Right renal pelvis (tissue), 4 donors: ENCODE measurements around the gene SCN7A. TPM values are rescaled to one million over a fixed set of nuclear protein-coding genes. Genes with fewer than 3 reads are reported as not detected.

Experiments
- DNase-seq, 4 donors: peaks; one replicate each; pipeline ENCODE4 v3.0.0-alpha.2; 2013; ENCODE audit warnings: low read depth in 4 of 4, low spot score in 3 of 4, missing footprints in 1 of 4
- polyA plus RNA-seq, 4 donors: library from polyadenylated mRNA; unstranded; fragments of 120-200 nt; gene quantifications; one replicate each; pipeline ENCODE4 v1.2.1, GENCODE V29; 2013; ENCODE audit not compliant: insufficient read length in 4 of 4

The SCN7A gene
- polyA plus RNA-seq, 4 donors = 10.7 to 14.5 (median 13.2) TPM

DNA sequence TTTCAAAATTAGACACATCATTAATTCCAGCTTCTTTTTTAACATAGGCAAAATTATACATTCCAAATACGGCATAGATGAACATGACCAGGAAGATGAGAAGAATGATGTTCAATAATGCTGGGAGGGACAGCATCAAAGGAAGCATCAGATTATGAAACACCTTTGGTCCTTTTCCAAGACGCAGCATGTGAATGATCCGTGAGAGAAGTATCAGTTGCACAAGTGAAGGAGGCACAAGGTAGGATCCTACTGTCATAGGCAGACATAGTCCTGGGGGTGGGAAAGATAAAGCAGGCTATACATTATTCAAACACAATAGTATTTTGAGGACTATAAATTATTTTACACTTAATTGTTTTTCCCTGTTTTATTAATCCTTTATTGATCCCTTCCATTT is 87.7 kb downstream of the SCN7A start:
- DNase-seq = no peak

DNA sequence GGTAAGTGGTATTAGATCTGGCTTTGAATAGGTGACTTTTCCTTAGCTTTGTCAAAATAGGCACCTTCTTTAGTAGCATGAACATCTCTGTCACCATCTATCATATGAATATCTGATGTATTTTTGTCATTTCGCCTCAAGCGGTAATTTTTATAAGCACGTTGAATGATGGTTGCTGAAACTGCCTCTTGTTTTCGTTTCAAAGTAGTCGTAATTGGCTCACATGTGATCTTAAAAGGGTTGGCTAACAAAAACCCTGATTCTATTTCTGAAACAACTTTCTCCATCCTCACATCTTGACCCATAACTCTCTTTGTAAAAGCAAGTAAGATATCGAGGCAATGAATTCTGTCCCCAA is 88.5 kb downstream of the SCN7A start:
- no peak for DNase-seq

DNA sequence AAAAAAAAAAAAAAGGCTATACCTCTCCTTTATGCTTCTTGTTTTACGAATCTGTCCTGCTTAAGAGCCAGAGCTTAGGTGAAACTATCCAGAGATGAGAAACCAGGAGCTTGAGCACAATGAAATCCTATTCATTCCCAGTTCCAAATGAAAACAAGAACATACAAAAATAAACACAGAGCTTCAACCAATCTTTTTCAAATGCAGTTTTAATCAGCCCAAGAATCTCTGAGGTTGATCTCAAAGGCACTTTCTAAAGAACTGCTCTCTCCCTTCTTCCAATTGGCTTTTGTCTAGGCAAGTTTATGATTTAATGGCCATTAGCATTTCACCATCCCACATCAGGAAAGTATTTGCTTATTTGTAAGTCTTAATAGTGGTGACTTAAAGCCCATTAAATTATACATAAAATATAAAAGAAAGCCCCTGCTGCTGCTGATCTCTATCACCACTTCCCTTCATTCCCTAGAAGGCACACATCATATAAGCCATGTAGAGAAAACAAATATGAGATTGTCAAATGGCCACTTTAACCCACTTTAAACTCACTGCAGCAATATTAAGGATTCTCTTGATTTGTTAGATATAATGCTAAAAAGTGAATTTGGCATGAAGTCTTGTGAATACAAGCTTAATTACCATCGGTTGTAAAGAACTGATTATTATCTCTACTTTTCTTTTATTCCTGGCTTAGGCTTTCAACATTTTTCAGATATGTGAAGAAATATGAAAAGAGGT is 89.0 kb downstream of the SCN7A start:
- no peak for DNase-seq

DNA sequence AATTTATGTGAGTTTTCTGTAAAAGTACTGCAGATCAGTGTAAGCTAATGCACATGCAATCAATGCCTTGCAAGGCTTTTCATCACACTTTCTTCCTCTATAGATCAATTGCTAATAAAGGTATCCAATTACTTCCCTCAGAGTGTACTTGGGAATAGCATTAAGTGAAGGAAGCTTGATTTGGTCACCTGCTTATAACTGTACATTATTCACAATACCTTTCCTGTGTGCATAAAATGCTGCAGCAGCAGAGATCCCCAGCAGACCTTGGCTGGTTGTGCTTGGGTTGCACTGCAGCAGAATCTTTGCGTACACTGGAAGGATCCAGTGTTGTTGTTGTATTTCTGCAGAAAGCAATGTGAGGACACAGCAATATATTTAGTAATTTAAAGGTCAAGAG is 99.8 kb downstream of the SCN7A start:
- no peak for DNase-seq

DNA sequence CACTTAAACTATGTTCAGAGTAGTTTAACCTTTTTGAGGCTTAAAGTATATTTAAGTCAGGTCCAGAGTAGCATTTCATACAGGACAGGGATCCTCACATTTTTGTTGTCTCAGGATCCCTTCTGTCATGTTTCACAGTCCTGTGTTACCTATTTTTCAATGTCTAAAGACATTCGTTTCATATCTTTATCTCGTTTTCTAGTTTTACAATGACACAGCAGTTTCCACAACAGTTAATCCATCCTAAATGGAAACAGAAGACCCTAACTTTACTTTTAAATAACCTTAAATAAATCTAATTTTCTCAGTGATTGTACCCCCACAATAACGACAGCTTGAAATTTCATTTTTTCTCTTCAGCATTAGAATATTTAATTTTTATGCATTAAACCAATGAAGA is 101.0 kb downstream of the SCN7A start:
- no peak for DNase-seq

DNA sequence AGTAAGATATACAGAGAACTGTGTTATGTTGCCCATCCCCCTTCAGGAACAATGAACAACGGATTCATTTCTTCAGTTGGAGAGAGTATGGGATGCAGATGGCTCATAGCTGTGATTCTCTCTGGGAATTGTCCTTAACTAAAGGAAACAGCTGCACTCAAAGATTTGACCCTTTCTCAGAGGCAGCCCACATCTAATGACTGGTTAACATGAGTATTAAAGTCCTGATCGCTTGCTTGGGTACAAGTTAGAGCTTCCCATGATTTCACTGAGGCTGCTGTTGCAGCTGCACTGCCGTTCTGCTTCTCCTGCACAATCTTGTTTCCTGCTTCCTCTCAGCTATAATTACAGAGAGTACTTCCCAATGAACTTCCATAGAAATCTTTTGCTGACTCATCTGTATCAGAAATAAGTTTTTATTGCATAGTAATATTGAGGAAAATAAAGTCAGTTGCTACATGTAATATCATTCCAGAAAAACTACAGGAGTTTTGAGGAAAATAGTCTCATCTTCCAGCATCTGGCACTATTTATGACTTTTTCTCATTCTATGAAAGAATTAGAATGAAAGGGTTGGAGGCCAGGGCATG is 105.5 kb downstream of the SCN7A start:
- no peak for DNase-seq

DNA sequence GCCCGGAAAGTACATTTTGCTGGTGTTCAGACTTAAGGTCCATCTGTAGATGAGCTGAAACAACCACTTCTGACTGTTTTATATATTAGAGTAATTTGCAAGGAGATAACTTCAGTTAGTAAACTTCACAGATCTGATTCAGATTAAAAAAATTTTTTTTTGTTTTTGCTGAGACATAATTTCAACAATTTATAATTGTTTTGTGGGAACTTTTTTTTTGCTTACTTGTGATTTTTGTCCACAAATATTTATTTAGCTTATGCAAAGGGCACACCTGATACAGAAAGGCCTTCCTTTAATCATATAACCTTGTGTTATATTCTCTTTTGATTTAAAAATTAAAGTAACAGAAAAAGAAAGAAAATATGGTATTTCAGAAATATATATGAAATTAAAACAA is 108.7 kb downstream of the SCN7A start:
- no peak for DNase-seq

DNA sequence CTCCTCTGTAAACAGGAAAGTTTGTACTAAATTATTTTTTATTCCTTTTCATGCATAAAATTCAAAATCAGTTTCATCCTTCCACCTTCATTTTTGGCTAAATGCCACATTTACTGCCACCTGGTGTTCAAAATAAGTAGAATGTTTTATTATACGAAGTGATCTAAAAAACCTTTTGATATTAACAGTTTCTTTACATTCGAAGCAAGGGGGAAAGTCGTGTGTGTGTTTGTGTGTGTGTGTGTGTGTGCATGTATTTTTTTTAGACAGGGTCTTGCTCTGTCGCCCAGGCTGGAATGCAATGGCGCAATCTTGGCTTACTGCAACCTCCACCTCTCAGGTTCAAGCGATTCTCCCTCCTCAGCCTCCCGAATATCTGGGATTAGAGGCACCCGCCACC is 109.3 kb downstream of the SCN7A start:
- no peak for DNase-seq

DNA sequence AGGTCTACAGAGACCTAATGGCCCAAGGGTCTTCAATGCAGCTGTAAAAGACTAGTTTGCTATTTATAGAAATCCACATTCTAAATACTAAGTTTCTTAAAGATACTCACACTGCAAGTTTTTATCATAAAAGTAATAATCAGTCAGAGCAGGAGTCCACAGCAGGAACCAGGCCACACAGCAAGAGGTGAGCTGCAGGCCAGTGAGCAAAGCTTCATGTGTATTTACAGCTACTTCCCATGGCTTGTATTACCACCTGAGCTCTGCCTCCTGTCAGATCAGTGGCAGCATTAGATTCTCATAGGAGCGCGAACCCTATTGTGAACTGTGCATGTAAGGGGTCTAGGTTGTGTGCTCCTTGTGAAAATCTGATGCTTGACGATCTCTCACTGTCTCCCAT is 111.6 kb downstream of the SCN7A start:
- no peak for DNase-seq

DNA sequence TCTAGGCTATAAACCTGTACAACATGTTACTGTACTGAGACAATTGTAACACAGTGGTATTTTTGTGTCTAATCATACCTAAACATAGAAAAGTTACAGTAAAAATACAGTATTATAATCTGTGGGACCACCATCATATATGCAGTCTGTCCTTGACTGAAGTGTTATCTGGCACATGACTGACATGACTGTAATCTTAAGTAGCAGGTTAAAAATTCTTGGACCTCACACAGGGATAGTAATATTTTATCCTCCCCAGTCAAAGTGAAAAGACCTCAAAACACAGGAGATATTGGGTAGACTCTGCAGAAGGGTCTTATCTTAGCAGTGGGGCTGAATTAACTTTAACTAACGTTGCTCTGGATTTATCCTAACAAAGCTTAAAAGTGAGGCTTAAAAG is 113.4 kb downstream of the SCN7A start:
- no peak for DNase-seq

DNA sequence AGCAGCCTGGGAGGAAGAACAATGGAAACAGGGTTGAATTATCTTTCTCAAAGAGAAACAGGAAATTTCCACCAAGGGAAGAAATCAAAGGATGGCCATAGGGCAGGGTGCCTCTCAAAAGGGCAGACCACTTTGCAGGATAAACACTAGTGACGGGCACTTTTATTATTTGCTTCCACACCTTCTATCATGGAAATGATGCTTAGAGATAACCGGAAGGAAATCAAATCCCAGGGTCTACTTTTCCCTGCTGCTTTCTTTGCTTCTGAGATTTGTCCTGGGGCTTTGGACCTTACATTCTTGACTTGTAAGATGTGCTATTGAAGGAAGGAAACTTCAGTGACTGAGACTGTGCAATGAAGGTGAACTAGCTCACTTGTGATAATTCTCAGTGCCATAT is 117.2 kb downstream of the SCN7A start:
- DNase-seq = no peak

DNA sequence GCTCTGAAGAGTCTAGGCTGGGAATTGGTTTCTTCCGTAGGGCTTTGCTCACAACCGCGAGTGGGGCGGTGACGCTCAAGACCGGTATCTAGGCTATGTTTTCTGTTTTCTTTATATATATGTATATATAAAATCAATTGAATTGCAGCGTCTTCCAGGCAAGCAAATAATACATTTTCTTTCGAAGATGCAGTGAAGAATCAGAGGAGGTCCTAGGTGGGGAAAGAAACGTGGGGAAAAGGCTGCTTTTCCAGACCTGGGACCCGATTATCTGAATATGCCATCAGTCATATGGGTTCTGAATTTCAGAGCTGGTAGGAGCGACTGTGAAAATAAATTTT is 117.6 kb downstream of the SCN7A start:
- no peak for DNase-seq

DNA sequence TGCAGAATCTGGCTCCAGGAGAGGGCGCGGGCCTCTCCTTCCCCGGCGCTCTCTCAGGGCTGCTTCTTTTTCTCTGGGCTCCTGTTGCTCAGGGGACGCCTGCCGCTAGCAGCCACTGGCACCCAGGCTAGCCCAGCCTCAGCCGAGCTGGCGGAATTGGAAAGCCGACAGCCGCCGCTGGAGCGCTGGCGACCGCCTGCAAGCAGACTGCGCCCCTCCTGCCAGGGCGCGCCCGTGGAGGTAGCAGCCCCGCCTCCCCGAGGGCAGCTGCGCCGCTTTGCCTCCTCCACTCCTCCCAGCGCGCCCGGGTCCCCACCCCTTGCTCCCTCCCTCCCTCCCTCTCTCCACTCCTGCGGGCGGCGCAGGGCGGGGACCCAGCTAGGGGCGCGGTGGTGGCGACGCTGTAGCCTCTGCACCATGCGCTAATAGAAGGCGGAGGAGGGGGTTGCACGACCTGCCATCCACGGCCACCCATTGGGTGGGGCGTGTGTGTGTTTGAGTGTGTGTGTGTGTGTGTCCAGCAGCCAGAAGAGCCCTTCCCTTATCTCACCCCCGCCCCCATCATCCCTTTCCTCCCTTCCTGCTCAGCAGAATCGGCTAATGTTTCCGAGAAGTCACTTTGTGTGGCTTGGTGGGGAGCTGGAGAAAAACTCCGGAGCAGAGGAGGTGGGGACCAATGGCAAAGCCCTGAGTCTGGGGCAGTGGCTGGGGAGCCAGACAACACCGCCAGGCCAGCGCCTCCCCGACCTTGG is 118.1 kb downstream of the SCN7A start, which contains the start of gene SCN9A:
SCN9A (minus strand) TSS at position 209 of the 752 bp plus-strand sequence. CDS start 64,188 bp downstream, outside the sequence.
- peak in 2 of 4 donors; percentile 45 to 56 for DNase-seq

DNA sequence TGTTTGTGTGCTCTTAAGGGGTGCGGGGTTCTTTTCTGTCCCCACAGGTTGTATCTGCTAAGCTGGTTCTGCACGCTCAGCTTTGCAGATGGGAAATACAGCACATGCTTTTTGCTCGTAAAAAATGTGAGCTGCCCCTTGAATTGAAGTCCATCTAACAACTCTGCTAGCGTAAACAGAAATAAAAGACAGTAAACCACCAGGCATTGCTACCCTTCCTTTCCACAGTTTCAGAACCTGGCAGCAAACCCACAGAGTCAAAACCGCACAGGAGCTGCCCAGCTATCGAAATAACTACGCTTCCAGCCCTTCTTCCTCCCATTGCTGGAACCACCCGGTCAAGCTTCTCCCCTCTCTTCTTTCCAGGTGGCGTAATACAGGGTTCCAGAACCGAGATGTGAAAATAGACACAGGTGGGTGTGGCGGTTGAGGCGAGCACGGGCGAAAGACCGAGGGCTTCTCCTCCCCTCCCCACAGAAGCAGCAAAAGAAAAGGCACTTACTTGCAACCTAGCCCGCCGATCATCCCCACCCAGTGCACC is 118.8 kb downstream of the SCN7A start:
- peak in 1 of 4 donors; percentile 26 for DNase-seq

DNA sequence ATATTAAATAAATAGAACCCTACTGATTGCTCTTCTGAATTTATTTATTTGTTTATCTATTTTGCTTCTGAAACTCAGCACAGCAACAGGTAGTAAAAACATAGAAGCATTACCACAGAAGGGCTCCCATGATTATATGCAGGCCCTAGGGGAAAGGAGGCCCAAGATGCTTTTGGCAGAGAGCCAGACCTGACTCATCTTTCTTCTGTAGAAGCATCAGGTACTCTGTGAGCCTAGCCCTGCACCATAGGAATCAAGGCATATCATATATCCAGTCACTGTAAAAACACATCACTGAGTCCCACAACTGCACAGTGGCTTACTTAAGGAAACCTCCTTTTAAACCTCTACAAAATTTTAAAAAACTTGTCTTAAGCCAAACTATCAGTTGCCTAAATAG is 120.1 kb downstream of the SCN7A start:
- no peak for DNase-seq

DNA sequence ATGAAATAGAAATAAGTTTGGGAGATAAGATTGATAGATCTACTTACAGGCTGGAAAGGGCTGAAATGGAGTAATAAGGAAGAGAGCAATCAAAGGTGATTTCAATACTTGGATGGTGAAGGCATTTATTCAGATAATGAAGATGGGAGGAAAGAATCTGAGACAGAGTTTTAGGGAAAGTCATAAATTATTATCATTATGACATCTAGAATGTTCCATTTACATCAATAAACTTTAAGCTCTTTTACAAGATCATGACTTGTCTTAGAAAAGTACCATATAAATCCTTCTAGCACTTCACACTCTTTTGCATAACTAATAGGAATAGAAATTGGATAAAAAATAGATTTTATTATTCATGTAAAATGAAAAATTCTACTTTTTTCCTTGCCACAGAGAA is 120.5 kb downstream of the SCN7A start:
- no peak for DNase-seq

DNA sequence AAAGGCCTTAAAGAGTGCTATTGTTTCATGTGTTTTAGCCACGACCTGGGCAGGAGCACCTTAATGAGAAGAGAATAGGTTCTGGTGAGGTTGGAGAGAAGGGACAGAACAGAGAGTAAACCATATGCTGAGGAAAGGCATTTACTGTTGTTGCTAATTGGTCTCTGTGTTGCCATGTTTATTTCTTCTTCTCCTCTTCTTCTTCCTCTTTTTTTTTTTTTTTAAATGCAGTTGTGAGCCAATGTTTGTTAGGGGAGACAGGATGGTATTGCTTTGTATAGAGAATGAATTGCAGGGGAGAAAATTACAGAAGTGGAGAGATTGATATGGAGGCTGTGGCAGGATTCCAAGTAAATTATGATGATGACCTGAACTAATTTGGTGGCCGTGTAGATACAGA is 120.9 kb downstream of the SCN7A start:
- no peak for DNase-seq

DNA sequence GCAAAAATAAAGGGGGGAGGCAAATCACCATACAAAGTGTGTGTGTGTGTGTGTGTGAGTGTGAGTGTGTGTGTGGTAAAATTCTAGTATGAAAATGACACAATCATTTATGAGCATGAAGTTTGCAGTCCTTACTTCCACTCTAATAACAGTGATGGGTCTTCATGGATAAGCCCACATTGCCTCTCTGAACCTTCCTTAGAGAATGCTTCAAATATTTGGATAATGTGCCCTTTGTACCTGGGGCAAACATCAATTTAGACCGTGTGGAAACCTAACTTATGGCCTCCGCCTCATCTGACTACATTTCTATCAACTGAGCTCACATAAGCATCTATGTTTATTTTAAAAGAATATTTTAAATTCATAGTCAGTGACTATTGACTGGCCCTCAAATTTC is 122.0 kb downstream of the SCN7A start:
- no peak for DNase-seq

DNA sequence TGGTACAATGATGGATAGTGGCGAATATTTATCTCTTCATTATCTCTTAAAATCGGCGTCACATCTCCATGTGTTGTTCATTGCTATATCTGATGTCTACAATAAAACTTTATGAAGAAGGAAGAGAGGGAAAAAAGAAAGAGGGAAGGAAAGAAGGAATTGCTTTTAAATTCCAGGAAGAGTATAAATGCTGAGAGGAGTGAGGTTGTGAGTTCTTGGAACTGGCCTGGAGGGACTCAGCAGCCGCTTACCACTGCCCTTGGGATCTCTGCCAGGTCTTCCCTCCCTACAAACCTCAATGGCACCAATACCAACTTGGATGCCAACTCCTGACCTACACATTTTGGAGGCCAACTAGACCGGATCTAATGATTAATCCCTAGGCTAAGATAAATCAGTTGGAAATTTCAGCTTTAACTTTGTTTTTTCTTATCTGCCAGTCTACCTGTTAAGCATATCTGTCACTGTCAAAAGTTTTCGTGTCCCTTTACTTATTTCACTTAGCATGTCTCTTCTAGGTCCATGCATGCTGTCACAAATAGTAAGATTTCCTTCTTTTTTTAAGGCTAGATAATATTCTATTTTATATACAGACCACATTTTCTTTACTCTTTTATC is 128.1 kb downstream of the SCN7A start:
- no peak for DNase-seq

DNA sequence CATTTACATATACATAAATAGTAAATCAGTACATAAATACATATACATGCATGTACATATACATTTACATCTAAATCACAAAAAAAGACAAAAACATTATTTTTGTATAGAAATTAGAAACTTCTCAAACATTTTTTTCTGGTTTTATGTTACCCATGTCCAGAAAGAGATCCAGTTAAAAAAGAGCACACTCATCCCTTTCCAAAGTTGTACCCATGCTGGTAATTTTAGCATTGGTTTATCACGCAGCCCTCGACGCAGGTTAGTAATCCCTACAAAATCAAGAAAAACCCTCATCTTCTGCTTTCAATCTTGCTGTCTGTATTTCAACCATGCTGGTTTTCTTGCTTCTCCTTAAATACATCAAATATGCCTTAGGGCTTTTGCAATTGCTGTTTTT is 128.8 kb downstream of the SCN7A start:
- no peak for DNase-seq

DNA sequence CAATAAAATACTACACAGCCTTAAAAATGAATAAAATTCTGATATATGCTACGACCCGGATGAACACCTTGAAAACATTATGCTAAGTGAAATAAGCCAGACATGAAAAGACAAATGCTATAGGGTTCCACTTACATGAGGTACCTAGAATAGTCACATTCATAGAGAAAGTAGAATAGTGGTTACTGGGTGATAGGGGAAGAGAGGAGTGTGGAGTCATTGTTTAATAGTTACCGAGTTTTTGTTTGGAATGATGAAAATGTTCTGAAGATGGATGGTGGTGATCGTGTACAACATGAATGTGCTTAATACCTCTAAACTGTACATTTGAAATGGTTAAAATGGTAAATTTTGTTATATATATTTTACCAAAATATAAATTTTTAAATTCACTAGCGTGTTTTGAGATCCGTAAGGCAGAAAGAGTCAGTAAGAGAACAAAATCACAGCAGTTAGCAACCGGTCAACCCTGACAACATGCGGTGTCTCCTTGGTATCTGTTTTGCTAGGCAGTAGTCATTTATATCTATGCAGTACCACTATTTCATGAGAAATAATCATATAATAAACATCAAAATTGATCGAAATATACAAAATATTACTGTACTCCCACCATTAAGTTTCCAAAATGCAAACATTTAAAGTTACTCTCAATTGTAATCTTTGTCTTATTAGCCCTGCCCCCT is 129.4 kb downstream of the SCN7A start:
- DNase-seq = no peak
